Esophagus muscularis mucosa (tissue), 4 donors: ENCODE results near the gene CSK. TPM values are rescaled to one million over a fixed set of nuclear protein-coding genes. Genes with fewer than 3 reads are reported as not detected.

ENCODE experiments used
- DNase-seq: peaks from one replicate; pipeline ENCODE4 v3.0.0-alpha.2; 2017; ENCODE audit errors: extremely low spot score
- H3K27ac ChIP-seq, 4 donors: fragments of 200-600 bp; sonication (generic); replicated peaks in 1 of 4; 1 replicate in 3 of 4; 2 replicates in 1 of 4; pipeline ENCODE4 v1.5.1; 2016 to 2019; ENCODE audit warnings: mild to moderate bottlenecking in 1 of 4
- H3K27me3 ChIP-seq, 4 donors: fragments of 200-600 bp; sonication (generic); one replicate each; pipeline versions ENCODE4 v1.5.1 to v1.6.0; 2016 to 2019
- H3K36me3 ChIP-seq, 4 donors: fragments of 200-600 bp; sonication (generic); one replicate each; pipeline ENCODE4 v1.5.1; 2016 to 2019
- H3K4me1 ChIP-seq, 4 donors: fragments of 200-600 bp; sonication (generic); one replicate each; pipeline ENCODE4 v1.5.1; 2016 to 2019
- H3K4me3 ChIP-seq, 4 donors: fragments of 200-600 bp; sonication (generic); 1 replicate in 2 of 4; 2 replicates in 2 of 4; pipeline ENCODE4 v1.5.1; 2016 to 2019; ENCODE audit warnings: mild to moderate bottlenecking in 4 of 4, moderate library complexity in 1 of 4
- H3K9me3 ChIP-seq, 4 donors: fragments of 200-600 bp; sonication (generic); 1 replicate in 3 of 4; 2 replicates in 1 of 4; pipeline ENCODE4 v1.5.1; 2016 to 2019
- CTCF ChIP-seq, 3 experiments: fragments of 200-600 bp in 2 of 3; fragments of 450-650 bp in 1 of 3; sonication (generic) in 2 of 3; IDR thresholded peaks; one replicate each; pipeline ENCODE4 v1.5.1; 2017 to 2019; ENCODE audit warnings: antibody characterized with exemption in 3 of 3, mild to moderate bottlenecking in 2 of 3, moderate library complexity in 1 of 3
- EP300 ChIP-seq: sonication (generic); formaldehyde crosslinking; IDR thresholded peaks from one replicate; pipeline ENCODE4 v1.6.1; 2017; ENCODE audit warnings: antibody characterized with exemption
- POLR2A ChIP-seq: fragments of 450-650 bp; IDR thresholded peaks from one replicate; pipeline ENCODE4 v1.6.1; 2017; ENCODE audit warnings: antibody characterized with exemption, moderate library complexity, mild to moderate bottlenecking, low read depth
- POLR2AphosphoS5 ChIP-seq, 2 donors: sonication (generic); formaldehyde crosslinking; IDR thresholded peaks; one replicate each; pipeline ENCODE4 v1.6.1; 2017; ENCODE audit warnings: antibody characterized with exemption in 2 of 2
- WGBS: methylation state at CpG from one replicate; pipeline ENCODE4 v1.1.5; 2018; 5-methylcytosine and 5-hydroxymethylcytosine counted together
- intact Hi-C: fragments of 100-400 bp; cut with DNase I; formaldehyde crosslinking; loops from one replicate; pipeline ENCODE4 v1.15.1; 2023
- total RNA-seq, 4 donors: library from RNA; depleted of rRNA; stranded (reverse); fragments of >200 nt; gene quantifications; one replicate each; pipeline versions ENCODE4 v1.1.0 to v1.2.1, GENCODE V29; 2016

Gene CSK
- total RNA-seq, 4 donors from 2014 or later, result 14.0 to 28.7 (median 21.9) TPM

GRCh38 chr15:74794970-74795349 is 13.1 kb downstream of the CSK start:
- H3K4me3 ChIP-seq, result no peak overlapping the region
- H3K36me3 ChIP-seq, result peaks cover 0 to 22% (median 16%) of the 10 kb centered on the region in 4 donors
- H3K27me3 ChIP-seq, result no peaks in the 10 kb centered on the region
- 92% methylated on average over 9 of the region's 9 CpGs for WGBS
- peaks cover 33 to 55% (median 50%) of the 10 kb centered on the region in 4 donors for H3K4me1 ChIP-seq
- H3K9me3 ChIP-seq, result no peaks in the 10 kb centered on the region
- TF ChIP-seq POLR2AphosphoS5 (IDR thresholded peaks at IDR 0.05), result no peak
- TF ChIP-seq POLR2A, result no peak
- no peak for TF ChIP-seq CTCF (IDR thresholded peaks at IDR 0.05)
- TF ChIP-seq EP300, result no peak
- DNase-seq, result no peak
- intact Hi-C loops, result loop anchor here (2.0 kb wide), 1 partner anchor 22 kb away; no protein-coding TSS in a partner anchor
- no peak overlapping the region for H3K27ac ChIP-seq

DNA sequence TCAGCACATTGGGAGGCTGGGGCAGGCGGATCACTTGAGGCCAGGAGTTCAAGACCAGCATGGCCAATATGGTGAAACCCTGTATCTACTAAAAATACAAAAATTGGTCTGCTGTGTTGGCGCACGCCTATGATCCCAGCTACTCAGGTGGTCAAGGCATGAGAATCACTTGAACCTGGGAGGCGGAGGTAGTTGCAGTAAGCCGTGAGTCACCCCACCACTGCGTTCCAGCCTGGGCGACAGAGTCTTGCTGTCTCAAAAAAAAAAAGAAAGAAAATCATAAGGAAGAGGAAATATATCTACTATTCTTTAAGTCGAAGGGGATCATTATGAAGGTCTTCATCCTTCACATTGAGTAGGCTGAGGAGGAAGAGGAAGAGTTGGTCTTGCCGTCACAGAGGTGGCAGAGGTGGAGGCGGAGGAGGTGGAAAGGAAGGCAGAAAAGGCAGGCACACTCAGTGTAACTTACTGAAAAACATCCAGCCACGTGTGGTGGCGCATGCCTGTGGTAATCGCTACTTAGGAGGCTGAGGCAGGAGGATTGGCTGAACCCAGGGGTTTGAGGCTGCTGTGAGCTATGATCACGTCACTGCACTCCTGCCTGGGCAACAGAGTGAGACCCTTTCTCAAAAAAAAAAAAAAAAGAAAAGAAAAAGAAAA is 14.2 kb downstream of the CSK start:
- Histone ChIP-seq H3K4me3 (no peak overlapping the region), H3K36me3 (peaks cover 0 to 31% (median 26%) of the 10 kb centered on the region in 4 donors), H3K27me3 (no peaks in the 10 kb centered on the region), H3K9me3 (no peaks in the 10 kb centered on the region), H3K27ac (no peak overlapping the region), H3K4me1 (peaks cover 30 to 50% (median 45%) of the 10 kb centered on the region in 4 donors)
- TF ChIP-seq CTCF (IDR thresholded peaks at IDR 0.05) (no peak), EP300 (no peak), POLR2A (no peak)
- 89% methylated on average over 14 of the region's 14 CpGs for WGBS
- intact Hi-C loops, result loop anchor here (2.0 kb wide), 1 partner anchor 23 kb away; no protein-coding TSS in a partner anchor
- no peak for DNase-seq

GRCh38 chr15:74798388-74799254 is 16.7 kb downstream of the CSK start:
- intact Hi-C loops, result no loop called here
- 87% methylated on average over 12 of the region's 25 CpGs for WGBS

DNA sequence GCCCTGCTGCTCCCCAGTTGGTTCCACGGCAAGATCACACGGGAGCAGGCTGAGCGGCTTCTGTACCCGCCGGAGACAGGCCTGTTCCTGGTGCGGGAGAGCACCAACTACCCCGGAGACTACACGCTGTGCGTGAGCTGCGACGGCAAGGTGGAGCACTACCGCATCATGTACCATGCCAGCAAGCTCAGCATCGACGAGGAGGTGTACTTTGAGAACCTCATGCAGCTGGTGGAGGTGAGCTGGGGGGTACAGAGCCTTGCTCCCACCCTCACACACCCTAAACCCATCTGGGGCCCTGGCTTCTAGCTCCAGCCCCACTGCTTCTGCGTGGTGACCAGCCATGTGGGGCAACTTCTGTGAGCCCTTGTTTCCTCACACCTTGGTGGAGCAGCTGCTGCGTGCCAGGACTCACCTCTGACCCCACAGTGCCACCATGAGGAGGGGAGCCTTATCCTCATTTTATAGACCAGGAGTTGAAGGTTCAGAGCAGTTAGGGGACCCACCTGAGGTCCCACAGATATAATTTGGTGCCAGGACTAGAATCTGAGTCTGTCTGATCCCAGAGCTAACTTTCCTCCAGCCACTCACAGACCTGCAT is 17.5 kb downstream of the CSK start:
- Histone ChIP-seq H3K4me3 (no peak overlapping the region), H3K4me1 (peaks cover 11 to 24% (median 19%) of the 10 kb centered on the region in 4 donors), H3K27ac (no peak overlapping the region), H3K36me3 (peaks cover 11 to 64% (median 57%) of the 10 kb centered on the region in 4 donors), H3K27me3 (no peaks in the 10 kb centered on the region), H3K9me3 (no peaks in the 10 kb centered on the region)
- intact Hi-C loops, result no loop called here
- 91% methylated on average over 14 of the region's 16 CpGs for WGBS
- TF ChIP-seq POLR2A, result no peak
- no peak for TF ChIP-seq CTCF (IDR thresholded peaks at IDR 0.05)
- TF ChIP-seq POLR2AphosphoS5 (IDR thresholded peaks at IDR 0.05), result no peak
- TF ChIP-seq EP300, result no peak
- DNase-seq, result no peak

More at GRCh38 chr15:74798388-74799254, 16.7 kb downstream of the CSK start:
- Histone ChIP-seq H3K27me3 (no peaks in the 10 kb centered on the region), H3K4me3 (no peak overlapping the region), H3K27ac (no peak overlapping the region), H3K9me3 (no peaks in the 10 kb centered on the region), H3K36me3 (peaks cover 11 to 56% (median 51%) of the 10 kb centered on the region in 4 donors), H3K4me1 (peaks cover 11 to 27% (median 22%) of the 10 kb centered on the region in 4 donors)
- TF ChIP-seq POLR2AphosphoS5 (IDR thresholded peaks at IDR 0.05) (no peak), POLR2A (no peak)
- DNase-seq, result no peak
